SK-N-SH treated with all-trans-retinoic acid at 6 μM for 48 hours (cell line): ENCODE results near the gene AMZ2.
"Not testable (repeated sequence)": the region's sequence is repeated elsewhere in the genome, so short reads cannot be mapped to it uniquely, and the experiment has no call there.

Experiments used
- ATAC-seq: fragments of 200-7000 bp; cut with Tn5 transposase; 3 replicates; pipeline ENCODE4 v1.9.1; 2020; ENCODE audit warnings: mild to moderate bottlenecking, moderate library complexity
- ARNTL ChIP-seq: fragments of 450-650 bp; formaldehyde crosslinking; IDR thresholded peaks from 2 replicates; pipeline ENCODE4 v1.5.0; 2020; ENCODE audit warnings: low read depth, mild to moderate bottlenecking, moderate library complexity, borderline replicate concordance
- ESRRG ChIP-seq: fragments of 250-450 bp; sonication (Bioruptor Pico); IDR thresholded peaks from 2 replicates; pipeline ENCODE4 v1.6.1; 2021; ENCODE audit warnings: mild to moderate bottlenecking
- ISL1 ChIP-seq: fragments of 250-450 bp; sonication (Bioruptor Pico); IDR thresholded peaks from 2 replicates; pipeline ENCODE4 v2.1.2; 2022; ENCODE audit warnings: mild to moderate bottlenecking, moderate library complexity
- PATZ1 ChIP-seq: fragments of 250-450 bp; sonication (Bioruptor Pico); IDR thresholded peaks from 2 replicates; pipeline ENCODE4 v1.8.0; 2020; ENCODE audit warnings: mild to moderate bottlenecking, moderate library complexity, borderline replicate concordance
- TCF4 ChIP-seq: fragments of 250-450 bp; sonication (Bioruptor Pico); IDR thresholded peaks from 2 replicates; pipeline ENCODE4 v1.8.0; 2021; ENCODE audit warnings: mild to moderate bottlenecking, moderate library complexity, borderline replicate concordance
- TOX ChIP-seq: fragments of 250-450 bp; sonication (Bioruptor Pico); IDR thresholded peaks from 2 replicates; pipeline ENCODE4 v1.8.0; 2021; ENCODE audit warnings: mild to moderate bottlenecking, moderate library complexity, borderline replicate concordance
- ZC3H10 ChIP-seq: fragments of 250-450 bp; sonication (Bioruptor Pico); IDR thresholded peaks from 2 replicates; pipeline ENCODE4 v1.5.1; 2021; ENCODE audit warnings: mild to moderate bottlenecking, moderate library complexity
- ZFP30 ChIP-seq: fragments of 450-650 bp; formaldehyde crosslinking; IDR thresholded peaks from 2 replicates; pipeline ENCODE4 v1.5.0; 2022; ENCODE audit warnings: mild to moderate bottlenecking, moderate library complexity
- ZNF70 ChIP-seq: fragments of 450-650 bp; formaldehyde crosslinking; IDR thresholded peaks from 2 replicates; pipeline ENCODE4 v1.5.0; 2020; ENCODE audit warnings: mild to moderate bottlenecking, moderate library complexity
- ZNF8 ChIP-seq: fragments of 450-650 bp; formaldehyde crosslinking; IDR thresholded peaks from 2 replicates; pipeline ENCODE4 v1.5.0; 2020; ENCODE audit warnings: mild to moderate bottlenecking, moderate library complexity
- TF ChIP-seq, protein P1 (sequence below): fragments of 250-450 bp; sonication (Bioruptor Pico); IDR thresholded peaks from 2 replicates; pipeline ENCODE4 v1.8.0; 2021; ENCODE audit warnings: low read depth, mild to moderate bottlenecking, moderate library complexity, borderline replicate concordance
- TF ChIP-seq, protein P2 (sequence below): fragments of 250-450 bp; sonication (Bioruptor Pico); IDR thresholded peaks from 2 replicates; pipeline ENCODE4 v1.5.1; 2020; ENCODE audit warnings: low read depth, mild to moderate bottlenecking, moderate library complexity
- TF ChIP-seq, protein P3 (sequence below): fragments of 250-450 bp; sonication (Bioruptor Pico); IDR thresholded peaks from 2 replicates; pipeline ENCODE4 v1.5.0; 2020; ENCODE audit warnings: mild to moderate bottlenecking, moderate library complexity

AMZ2 gene

GRCh38 chr17:68207651-68208253 lies 40.1 kb upstream of the AMZ2 start:
- ATAC-seq, result no peak
- TF ChIP-seq, protein P1, sequence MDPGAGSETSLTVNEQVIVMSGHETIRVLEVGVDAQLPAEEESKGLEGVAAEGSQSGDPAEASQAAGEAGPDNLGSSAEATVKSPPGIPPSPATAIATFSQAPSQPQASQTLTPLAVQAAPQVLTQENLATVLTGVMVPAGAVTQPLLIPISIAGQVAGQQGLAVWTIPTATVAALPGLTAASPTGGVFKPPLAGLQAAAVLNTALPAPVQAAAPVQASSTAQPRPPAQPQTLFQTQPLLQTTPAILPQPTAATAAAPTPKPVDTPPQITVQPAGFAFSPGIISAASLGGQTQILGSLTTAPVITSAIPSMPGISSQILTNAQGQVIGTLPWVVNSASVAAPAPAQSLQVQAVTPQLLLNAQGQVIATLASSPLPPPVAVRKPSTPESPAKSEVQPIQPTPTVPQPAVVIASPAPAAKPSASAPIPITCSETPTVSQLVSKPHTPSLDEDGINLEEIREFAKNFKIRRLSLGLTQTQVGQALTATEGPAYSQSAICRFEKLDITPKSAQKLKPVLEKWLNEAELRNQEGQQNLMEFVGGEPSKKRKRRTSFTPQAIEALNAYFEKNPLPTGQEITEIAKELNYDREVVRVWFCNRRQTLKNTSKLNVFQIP (CRISPR knock-in tag), result no peak
- no peak for TF ChIP-seq ESRRG (CRISPR knock-in tag)
- no peak for TF ChIP-seq ZFP30 (CRISPR knock-in tag)
- TF ChIP-seq ZNF70, result no peak
- TF ChIP-seq, protein P2, sequence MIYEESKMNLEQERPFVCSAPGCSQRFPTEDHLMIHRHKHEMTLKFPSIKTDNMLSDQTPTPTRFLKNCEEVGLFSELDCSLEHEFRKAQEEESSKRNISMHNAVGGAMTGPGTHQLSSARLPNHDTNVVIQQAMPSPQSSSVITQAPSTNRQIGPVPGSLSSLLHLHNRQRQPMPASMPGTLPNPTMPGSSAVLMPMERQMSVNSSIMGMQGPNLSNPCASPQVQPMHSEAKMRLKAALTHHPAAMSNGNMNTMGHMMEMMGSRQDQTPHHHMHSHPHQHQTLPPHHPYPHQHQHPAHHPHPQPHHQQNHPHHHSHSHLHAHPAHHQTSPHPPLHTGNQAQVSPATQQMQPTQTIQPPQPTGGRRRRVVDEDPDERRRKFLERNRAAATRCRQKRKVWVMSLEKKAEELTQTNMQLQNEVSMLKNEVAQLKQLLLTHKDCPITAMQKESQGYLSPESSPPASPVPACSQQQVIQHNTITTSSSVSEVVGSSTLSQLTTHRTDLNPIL, result no peak
- TF ChIP-seq ZNF8 (CRISPR knock-in tag), result no peak
- TF ChIP-seq, all 23 proteins: peak for 0

DNA sequence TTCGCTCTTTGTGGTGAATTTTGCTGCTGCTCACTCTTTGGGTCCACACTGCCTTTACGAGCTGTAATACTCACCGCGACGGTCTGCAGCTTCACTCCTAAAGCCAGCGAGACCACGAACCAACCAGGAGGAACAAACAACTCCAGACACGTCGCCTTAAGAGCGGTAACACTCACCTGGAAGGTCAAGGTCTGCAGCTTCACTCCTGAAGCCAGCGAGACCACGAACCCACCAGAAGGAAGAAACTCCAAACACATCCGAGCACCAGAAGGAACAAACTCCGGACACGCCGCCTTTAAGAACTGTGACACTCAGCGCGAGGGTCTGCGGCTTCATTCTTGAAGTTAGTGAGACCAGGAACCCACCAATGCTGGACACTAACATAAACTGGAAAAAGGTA lies 39.2 kb upstream of the AMZ2 start:
- not testable (repeated sequence) for ATAC-seq

DNA sequence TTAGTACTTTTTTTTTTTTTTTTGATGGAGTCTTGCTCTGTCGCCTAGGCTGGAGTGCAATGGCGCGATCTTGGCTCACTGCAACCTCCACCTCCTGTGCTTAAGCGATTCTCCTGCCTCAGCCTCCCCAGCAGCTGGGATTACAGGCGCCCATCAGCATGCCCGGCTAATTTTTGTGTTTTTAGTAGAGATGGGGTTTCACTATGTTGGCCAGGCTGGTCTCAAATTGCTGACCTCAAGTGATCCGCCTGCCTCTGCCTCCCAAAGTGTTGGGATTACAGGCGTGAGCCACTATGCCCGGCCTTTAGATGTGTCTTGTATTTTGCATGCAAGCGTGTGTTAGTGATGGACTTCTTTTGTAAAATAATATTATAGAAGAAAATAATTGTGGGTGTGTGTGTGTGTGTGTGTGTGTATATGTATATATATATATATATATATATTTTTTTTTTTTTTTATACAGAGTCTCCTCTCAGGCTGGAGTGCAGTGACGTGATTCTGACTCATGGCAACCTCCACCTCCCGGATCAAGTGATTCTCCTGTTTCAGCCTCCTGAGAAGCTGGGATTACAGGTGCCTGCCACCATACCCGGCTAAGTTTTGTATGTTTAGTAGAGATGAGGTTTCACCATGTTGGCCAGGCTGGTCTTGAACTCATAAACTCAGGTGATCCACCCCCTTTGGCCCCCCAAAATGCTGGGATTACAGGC lies 38.5 kb upstream of the AMZ2 start:
- ATAC-seq, result not testable (repeated sequence)

DNA sequence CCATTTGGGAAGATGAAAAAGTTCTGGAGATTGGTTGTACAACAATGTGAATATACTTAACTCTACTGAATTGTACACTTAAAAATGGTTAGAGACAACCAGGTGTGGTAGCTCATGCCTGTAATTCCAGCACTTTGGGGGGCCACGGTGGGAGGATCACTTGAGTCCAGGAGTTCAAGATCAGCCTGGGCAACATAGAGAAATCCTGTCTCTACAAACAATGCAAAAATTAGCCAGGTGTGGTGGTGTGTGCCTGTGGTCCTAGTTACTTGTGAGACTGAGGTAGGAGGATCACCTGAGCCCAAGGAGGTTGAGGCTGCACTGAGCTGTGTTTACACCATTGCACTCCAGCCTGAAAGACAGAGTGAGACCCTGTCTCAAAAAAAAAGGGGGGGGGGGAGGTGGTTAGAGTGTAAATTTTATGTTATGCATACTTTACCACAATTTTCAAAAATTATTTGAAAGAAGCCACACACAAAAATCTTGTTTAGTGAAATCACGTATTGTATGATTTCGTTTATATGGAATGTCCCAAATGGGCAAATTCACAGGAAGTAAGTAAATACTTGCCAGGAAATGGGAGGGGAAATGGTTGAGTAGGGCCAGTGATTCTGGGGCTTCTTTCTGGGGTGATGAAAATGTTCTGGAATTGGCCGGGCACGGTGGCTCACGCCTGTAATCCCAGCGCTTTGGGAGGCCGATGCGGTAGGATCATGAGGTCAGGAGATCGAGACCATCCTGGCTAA lies 37.1 kb upstream of the AMZ2 start:
- no peak for ATAC-seq
- TF ChIP-seq TCF4, result no peak
- TF ChIP-seq, all 23 proteins: peak for 0

GRCh38 chr17:68213428-68214411 lies 34.1 kb upstream of the AMZ2 start:
- ATAC-seq, result not testable (repeated sequence)

DNA sequence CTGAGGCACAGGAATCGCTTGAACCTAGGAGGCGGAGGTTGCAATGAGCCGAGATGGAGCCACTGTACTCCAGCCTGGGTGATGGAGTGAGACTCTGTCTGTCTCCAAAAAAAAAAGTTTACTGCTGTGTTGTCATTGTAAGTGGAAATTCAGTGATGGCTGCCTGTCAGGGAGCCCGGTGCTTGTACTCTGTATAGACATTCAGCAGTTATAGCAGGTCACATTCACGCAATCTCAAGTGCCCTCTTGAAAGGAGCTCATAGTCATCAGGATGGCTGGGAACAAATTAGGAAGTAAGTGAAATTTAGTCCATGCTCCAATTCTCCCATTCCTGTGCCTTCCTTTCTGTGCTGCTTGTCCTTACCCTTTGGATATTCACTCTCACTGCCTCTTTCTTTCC lies 32.4 kb upstream of the AMZ2 start:
- ATAC-seq, result not testable (repeated sequence)

DNA sequence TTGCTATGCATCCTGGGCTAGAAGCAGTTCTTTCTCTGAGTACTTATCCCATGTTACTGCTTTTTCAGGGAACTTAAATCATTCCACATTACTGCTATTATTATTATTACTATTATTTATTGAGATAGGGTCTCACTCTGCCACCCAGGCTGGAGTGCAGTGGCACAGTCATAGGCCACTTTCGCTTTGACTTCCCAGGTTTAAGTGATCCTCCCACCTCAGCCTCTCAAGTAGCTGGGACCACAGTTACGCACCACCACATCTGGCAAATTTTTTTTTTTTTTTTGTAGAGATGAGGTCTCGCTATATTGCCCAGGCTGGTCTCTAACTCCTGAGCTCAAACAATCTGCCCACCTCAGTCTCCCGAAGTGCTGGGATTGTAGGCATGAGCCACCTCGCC lies 28.4 kb upstream of the AMZ2 start:
- not testable (repeated sequence) for ATAC-seq

GRCh38 chr17:68220186-68220585 lies 27.7 kb upstream of the AMZ2 start:
- not testable (repeated sequence) for ATAC-seq

DNA sequence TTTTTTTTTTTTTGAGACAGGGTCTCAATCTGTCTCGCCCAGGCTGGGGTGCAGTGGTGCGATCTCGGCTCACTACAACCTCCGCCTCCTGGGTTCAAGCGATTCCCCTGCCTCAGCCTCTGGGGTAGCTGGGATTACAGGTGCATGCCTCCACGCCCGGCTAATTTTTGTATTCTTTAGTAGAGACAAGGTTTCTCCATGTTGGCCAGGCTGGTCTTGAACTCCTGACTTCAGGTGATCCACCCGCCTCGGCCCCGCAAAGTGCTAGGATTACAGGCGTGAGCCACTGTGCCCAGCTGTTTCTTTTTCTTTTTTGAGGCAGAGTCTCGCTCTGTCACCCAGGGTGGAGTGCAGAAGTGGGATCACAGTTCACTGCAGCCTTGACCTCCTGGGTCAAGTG lies 27.1 kb upstream of the AMZ2 start:
- ATAC-seq, result not testable (repeated sequence)

DNA sequence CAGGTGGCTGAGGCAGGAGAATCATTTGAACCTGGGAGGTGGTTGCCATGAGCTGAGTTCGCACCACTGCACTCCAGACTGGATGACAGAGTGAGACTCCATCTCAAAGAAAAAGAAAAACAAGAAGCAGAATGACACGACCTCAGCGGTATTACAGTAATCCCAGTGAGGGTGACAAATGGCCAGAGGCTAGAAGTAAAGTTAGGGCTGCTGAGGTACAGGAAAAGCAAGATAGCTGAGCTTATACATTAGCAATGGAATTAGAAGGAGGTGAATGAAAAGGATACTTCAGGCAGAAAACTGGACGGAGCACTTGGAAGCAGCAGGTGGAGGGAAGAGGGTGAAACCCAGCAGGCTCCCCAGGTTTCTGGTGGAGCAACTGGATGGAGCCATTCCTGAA lies 26.1 kb upstream of the AMZ2 start:
- ATAC-seq, result no peak
- TF ChIP-seq TOX (CRISPR knock-in tag) (no peak), ARNTL (CRISPR knock-in tag) (no peak), ZC3H10 (CRISPR knock-in tag) (no peak), ISL1 (CRISPR knock-in tag) (no peak), ZNF8 (CRISPR knock-in tag) (no peak), TCF4 (no peak), PATZ1 (CRISPR knock-in tag) (no peak)
- TF ChIP-seq, protein P3, sequence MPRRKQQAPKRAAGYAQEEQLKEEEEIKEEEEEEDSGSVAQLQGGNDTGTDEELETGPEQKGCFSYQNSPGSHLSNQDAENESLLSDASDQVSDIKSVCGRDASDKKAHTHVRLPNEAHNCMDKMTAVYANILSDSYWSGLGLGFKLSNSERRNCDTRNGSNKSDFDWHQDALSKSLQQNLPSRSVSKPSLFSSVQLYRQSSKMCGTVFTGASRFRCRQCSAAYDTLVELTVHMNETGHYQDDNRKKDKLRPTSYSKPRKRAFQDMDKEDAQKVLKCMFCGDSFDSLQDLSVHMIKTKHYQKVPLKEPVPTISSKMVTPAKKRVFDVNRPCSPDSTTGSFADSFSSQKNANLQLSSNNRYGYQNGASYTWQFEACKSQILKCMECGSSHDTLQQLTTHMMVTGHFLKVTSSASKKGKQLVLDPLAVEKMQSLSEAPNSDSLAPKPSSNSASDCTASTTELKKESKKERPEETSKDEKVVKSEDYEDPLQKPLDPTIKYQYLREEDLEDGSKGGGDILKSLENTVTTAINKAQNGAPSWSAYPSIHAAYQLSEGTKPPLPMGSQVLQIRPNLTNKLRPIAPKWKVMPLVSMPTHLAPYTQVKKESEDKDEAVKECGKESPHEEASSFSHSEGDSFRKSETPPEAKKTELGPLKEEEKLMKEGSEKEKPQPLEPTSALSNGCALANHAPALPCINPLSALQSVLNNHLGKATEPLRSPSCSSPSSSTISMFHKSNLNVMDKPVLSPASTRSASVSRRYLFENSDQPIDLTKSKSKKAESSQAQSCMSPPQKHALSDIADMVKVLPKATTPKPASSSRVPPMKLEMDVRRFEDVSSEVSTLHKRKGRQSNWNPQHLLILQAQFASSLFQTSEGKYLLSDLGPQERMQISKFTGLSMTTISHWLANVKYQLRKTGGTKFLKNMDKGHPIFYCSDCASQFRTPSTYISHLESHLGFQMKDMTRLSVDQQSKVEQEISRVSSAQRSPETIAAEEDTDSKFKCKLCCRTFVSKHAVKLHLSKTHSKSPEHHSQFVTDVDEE, result no peak
- TF ChIP-seq, protein P2, result no peak
